Osteoblast (primary cell): Measurements from ENCODE around the gene TM9SF4. TPM values are rescaled to one million over a fixed set of nuclear protein-coding genes. Genes with fewer than 3 reads are reported as not detected.

ENCODE experiments used
- DNase-seq: peaks from one replicate; pipeline ENCODE4 v3.0.0; 2011; ENCODE audit warnings: low spot score, mixed read lengths; ENCODE audit not compliant: insufficient read length; ENCODE audit errors: missing footprints
- H2AFZ ChIP-seq: 2 replicates; pipeline ENCODE4 v1.6.0; 2011; ENCODE audit warnings: mild to moderate bottlenecking, low read length
- H3K27ac ChIP-seq: 2 replicates; pipeline ENCODE4 v1.5.1; 2011; ENCODE audit warnings: mild to moderate bottlenecking, low read depth, low read length, moderate library complexity
- H3K27me3 ChIP-seq: 2 replicates; pipeline ENCODE4 v1.6.0; 2012; ENCODE audit warnings: mild to moderate bottlenecking, control low read depth, inconsistent platforms, low read length, moderate library complexity; ENCODE audit not compliant: insufficient read depth
- H3K36me3 ChIP-seq: 2 replicates; pipeline ENCODE4 v1.5.1; 2011; ENCODE audit warnings: mild to moderate bottlenecking, low read length, control low read depth, moderate library complexity; ENCODE audit not compliant: insufficient read depth
- H3K4me1 ChIP-seq: 2 replicates; pipeline ENCODE4 v1.5.1; 2011; ENCODE audit warnings: mild to moderate bottlenecking, low read length, control low read depth, moderate library complexity; ENCODE audit not compliant: insufficient read depth
- H3K4me2 ChIP-seq: 2 replicates; pipeline ENCODE4 v1.6.0; 2011; ENCODE audit warnings: mild to moderate bottlenecking, low read length; ENCODE audit not compliant: insufficient read depth
- H3K4me3 ChIP-seq: fragments of 200-600 bp; sonication (generic); 3 replicates; pipeline ENCODE4 v1.5.1; 2012; ENCODE audit warnings: mild to moderate bottlenecking, low read length, inconsistent platforms; ENCODE audit not compliant: insufficient read depth
- H3K79me2 ChIP-seq: 2 replicates; pipeline ENCODE4 v1.6.0; 2012; ENCODE audit warnings: mild to moderate bottlenecking, low read length, control low read depth, inconsistent platforms; ENCODE audit not compliant: insufficient read depth
- H3K9me3 ChIP-seq: 2 replicates; pipeline ENCODE4 v1.5.1; 2011; ENCODE audit warnings: low read depth, low read length, control low read depth
- H4K20me1 ChIP-seq: 2 replicates; pipeline ENCODE4 v1.6.0; 2012; ENCODE audit warnings: mild to moderate bottlenecking, low read length, control low read depth; ENCODE audit not compliant: insufficient read depth
- total RNA-seq: library from RNA; depleted of rRNA; stranded (reverse); fragments of >200 nt; gene quantifications from 2 replicates; pipeline ENCODE4 v1.2.3, GENCODE V29; 2012
- TF ChIP-seq, protein P1 (sequence below): IDR thresholded peaks from 2 replicates; pipeline ENCODE4 v1.5.1; 2011; ENCODE audit warnings: mild to moderate bottlenecking, low read depth, low read length, moderate library complexity; ENCODE audit errors: extremely low read depth

The TM9SF4 gene
- total RNA-seq, 1 donor, result 48.1 TPM

DNA sequence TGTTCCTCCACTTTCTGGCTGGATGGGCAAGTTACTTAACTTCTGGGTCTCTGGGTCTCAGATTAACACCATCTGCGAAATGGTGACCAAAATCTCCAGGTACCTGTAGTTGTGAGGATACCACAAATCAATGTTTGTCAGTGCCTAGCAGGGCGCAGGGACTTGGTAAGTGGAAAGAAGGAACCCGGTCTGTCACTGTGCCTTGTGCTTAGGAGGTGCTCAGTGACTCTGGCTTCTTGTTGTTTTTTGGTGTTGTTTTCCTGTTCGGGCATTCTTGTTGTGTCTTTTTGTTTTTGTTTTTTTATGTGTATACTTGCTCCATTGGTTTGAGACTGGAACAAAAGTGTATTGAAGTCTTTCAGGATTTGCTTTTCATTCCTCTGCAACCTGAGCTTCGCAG, 17.8 kb downstream of the TM9SF4 start:
- no peaks in the 10 kb centered on the region for H3K9me3 ChIP-seq
- no peak overlapping the region for H2AFZ ChIP-seq
- H3K4me3 ChIP-seq, result no peak overlapping the region
- H3K36me3 ChIP-seq, result peaks cover 7% of the 10 kb centered on the region
- peaks cover 84% of the 10 kb centered on the region for H3K79me2 ChIP-seq
- TF ChIP-seq, protein P1, sequence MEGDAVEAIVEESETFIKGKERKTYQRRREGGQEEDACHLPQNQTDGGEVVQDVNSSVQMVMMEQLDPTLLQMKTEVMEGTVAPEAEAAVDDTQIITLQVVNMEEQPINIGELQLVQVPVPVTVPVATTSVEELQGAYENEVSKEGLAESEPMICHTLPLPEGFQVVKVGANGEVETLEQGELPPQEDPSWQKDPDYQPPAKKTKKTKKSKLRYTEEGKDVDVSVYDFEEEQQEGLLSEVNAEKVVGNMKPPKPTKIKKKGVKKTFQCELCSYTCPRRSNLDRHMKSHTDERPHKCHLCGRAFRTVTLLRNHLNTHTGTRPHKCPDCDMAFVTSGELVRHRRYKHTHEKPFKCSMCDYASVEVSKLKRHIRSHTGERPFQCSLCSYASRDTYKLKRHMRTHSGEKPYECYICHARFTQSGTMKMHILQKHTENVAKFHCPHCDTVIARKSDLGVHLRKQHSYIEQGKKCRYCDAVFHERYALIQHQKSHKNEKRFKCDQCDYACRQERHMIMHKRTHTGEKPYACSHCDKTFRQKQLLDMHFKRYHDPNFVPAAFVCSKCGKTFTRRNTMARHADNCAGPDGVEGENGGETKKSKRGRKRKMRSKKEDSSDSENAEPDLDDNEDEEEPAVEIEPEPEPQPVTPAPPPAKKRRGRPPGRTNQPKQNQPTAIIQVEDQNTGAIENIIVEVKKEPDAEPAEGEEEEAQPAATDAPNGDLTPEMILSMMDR, result no peak
- DNase-seq, result no peak
- H3K4me2 ChIP-seq, result no peak overlapping the region
- H3K27ac ChIP-seq, result no peak overlapping the region
- H4K20me1 ChIP-seq, result peaks cover 60% of the 10 kb centered on the region
- no peaks in the 10 kb centered on the region for H3K27me3 ChIP-seq
- no peaks in the 10 kb centered on the region for H3K4me1 ChIP-seq

DNA sequence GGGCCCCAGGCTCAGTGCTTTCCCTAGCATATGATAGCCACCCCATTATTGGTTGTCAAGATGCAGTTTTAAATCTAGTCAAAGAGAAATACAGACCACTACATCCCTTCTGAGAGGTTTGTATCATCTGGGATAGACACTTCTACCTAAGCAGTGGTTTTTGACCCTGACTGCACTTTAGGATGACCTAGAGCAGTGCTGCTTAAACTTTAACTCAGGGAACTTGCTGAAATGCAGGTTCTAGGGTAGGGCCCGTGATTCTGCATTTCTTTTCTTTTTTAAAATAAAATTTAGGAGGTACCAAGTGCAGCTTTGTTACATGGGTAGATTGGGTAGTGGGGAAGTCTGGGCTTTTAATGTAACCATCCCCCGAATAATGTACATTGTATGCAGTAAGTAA, 18.7 kb downstream of the TM9SF4 start:
- H3K79me2 ChIP-seq, result peaks cover 92% of the 10 kb centered on the region
- DNase-seq, result no peak
- H3K4me1 ChIP-seq, result no peaks in the 10 kb centered on the region
- H3K4me3 ChIP-seq, result no peak overlapping the region
- no peak overlapping the region for H3K4me2 ChIP-seq
- H4K20me1 ChIP-seq, result peaks cover 67% of the 10 kb centered on the region
- no peak overlapping the region for H3K27ac ChIP-seq
- no peaks in the 10 kb centered on the region for H3K9me3 ChIP-seq
- no peak overlapping the region for H2AFZ ChIP-seq
- no peaks in the 10 kb centered on the region for H3K27me3 ChIP-seq
- peaks cover 7% of the 10 kb centered on the region for H3K36me3 ChIP-seq
- TF ChIP-seq, protein P1, result no peak

DNA sequence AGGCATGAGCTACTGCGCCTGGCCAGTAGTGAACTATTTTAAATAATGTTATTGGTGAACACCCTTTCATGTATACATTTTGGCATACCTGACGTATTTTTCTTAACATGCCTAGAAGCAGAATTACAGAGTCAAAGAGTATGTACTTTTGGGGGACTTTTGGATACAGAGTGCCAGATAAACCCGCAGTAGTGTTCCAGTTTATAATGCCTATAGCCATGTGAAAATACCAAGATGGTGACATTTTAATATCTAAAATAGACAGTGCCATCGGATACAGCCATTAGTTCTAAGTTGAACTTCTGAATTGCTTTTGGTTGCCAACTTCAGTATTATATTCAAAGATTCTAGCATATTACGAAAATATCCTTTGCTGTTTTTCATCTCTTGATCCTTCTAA, 20.3 kb downstream of the TM9SF4 start:
- peaks cover 91% of the 10 kb centered on the region for H3K79me2 ChIP-seq
- peaks cover 6% of the 10 kb centered on the region for H3K36me3 ChIP-seq
- H3K4me2 ChIP-seq, result no peak overlapping the region
- H4K20me1 ChIP-seq, result peaks cover 70% of the 10 kb centered on the region
- no peaks in the 10 kb centered on the region for H3K9me3 ChIP-seq
- H3K27me3 ChIP-seq, result no peaks in the 10 kb centered on the region
- DNase-seq, result no peak
- no peak overlapping the region for H2AFZ ChIP-seq
- TF ChIP-seq, protein P1, result no peak
- H3K4me1 ChIP-seq, result no peaks in the 10 kb centered on the region
- no peak overlapping the region for H3K27ac ChIP-seq
- no peak overlapping the region for H3K4me3 ChIP-seq

DNA sequence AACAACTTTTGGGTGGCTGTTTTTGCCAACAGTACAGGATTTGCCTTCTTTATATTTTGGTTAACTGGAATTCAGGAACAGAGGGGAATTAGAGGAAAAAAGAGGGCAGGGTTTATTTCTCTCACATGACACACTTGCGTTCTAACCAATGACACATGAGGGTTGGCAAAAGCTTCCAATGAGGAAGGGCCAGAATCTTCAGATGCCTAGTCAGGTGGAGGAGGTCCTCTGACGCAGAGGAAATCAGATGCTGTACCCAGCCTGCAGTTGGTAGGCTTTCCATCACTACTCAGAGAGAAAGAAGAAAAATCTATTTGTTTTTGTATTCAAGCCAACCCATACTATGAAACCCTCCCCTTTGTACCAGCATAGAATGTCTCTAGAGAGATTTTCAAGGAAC, 20.8 kb downstream of the TM9SF4 start:
- no peaks in the 10 kb centered on the region for H3K27me3 ChIP-seq
- TF ChIP-seq, protein P1, result no peak
- no peak overlapping the region for H3K4me3 ChIP-seq
- peaks cover 1% of the 10 kb centered on the region for H3K36me3 ChIP-seq
- H3K4me1 ChIP-seq, result no peaks in the 10 kb centered on the region
- DNase-seq, result no peak
- H3K9me3 ChIP-seq, result no peaks in the 10 kb centered on the region
- H2AFZ ChIP-seq, result no peak overlapping the region
- no peak overlapping the region for H3K27ac ChIP-seq
- H4K20me1 ChIP-seq, result peaks cover 65% of the 10 kb centered on the region
- peaks cover 86% of the 10 kb centered on the region for H3K79me2 ChIP-seq
- H3K4me2 ChIP-seq, result no peak overlapping the region
